Measurements from ENCODE around the gene TNFSF8.

TNFSF8 gene

GRCh38 chr9:114902786-114903524, 27.4 kb downstream of the TNFSF8 start:
- DNase-seq = no peak

GRCh38 chr9:114900942-114901802, 29.2 kb downstream of the TNFSF8 start:
- DNase-seq = peak; percentile 74

- no peak for DNase-seq
Observed at GRCh38 chr9:114899995-114900394, 30.4 kb downstream of the TNFSF8 start.

GRCh38 chr9:114899461-114899860, 30.9 kb downstream of the TNFSF8 start:
- no peak for DNase-seq

GRCh38 chr9:114898741-114899140, 31.6 kb downstream of the TNFSF8 start:
- DNase-seq = peak; percentile 59

GRCh38 chr9:114897196-114897595, 33.2 kb downstream of the TNFSF8 start:
- no peak for DNase-seq

GRCh38 chr9:114896344-114896743, 34.0 kb downstream of the TNFSF8 start:
- DNase-seq = no peak

GRCh38 chr9:114895521-114895991, 34.8 kb downstream of the TNFSF8 start:
- peak; percentile 78 for DNase-seq

- peak; percentile 96 for DNase-seq
Observed at GRCh38 chr9:114894609-114895433, 35.6 kb downstream of the TNFSF8 start.

GRCh38 chr9:114894206-114894605, 36.2 kb downstream of the TNFSF8 start:
- DNase-seq = no peak

GRCh38 chr9:114893221-114894010, 37.0 kb downstream of the TNFSF8 start:
- no peak for DNase-seq

GRCh38 chr9:114889802-114890224, 40.6 kb downstream of the TNFSF8 start:
- DNase-seq = no peak

GRCh38 chr9:114888607-114889006, 41.8 kb downstream of the TNFSF8 start:
- no peak for DNase-seq

GRCh38 chr9:114887963-114888362, 42.4 kb downstream of the TNFSF8 start:
- DNase-seq = no peak

GRCh38 chr9:114884787-114885452, 45.5 kb downstream of the TNFSF8 start:
- no peak for DNase-seq

GRCh38 chr9:114883709-114884108, 46.7 kb downstream of the TNFSF8 start:
- no peak for DNase-seq

GRCh38 chr9:114880291-114880745, 50.1 kb downstream of the TNFSF8 start:
- no peak for DNase-seq

- no peak for DNase-seq
Observed at GRCh38 chr9:114878879-114879564, 51.4 kb downstream of the TNFSF8 start.

GRCh38 chr9:114869845-114870244, 60.5 kb downstream of the TNFSF8 start:
- no peak for DNase-seq

- DNase-seq = no peak
Observed at GRCh38 chr9:114869378-114869777, 61.0 kb downstream of the TNFSF8 start.

- DNase-seq = no peak
Observed at GRCh38 chr9:114867327-114867726, 63.1 kb downstream of the TNFSF8 start.

All from fibroblast of upper back skin (primary cell).